C4-2B (cell line): Measurements from ENCODE around the gene NBPF11.
"Not testable (repeated sequence)": the region's sequence is repeated elsewhere in the genome, so short reads cannot be mapped to it uniquely, and the experiment has no call there.

Source experiments
- ZFX ChIP-seq: fragments of 450-650 bp; IDR thresholded peaks from 2 replicates; pipeline ENCODE4 v1.6.1; 2017
- TF ChIP-seq, protein P1 (sequence below): fragments of 450-650 bp; conservative IDR thresholded peaks from 2 replicates; pipeline ENCODE4 v1.5.1; 2017; ENCODE audit warnings: mild to moderate bottlenecking

DNA sequence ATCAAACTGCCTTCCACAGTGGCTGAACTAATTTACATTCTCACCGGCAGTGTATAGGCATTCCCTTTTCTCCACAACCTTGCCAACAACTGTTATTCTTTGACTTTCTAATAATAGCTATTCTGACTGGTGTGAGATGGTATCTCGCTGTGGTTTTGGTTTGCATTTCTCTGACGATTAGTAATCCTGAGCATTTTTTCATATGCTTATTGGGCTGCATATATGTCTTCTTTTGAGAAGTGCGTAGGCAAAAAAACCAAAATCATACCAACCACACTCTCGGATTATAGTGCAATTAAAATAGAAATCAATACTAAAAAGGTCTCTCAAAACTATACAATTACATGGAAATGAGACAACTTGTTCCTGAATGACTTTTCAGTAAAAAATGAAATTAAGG lies 78.7 kb downstream of the NBPF11 start:
- TF ChIP-seq, protein P1, sequence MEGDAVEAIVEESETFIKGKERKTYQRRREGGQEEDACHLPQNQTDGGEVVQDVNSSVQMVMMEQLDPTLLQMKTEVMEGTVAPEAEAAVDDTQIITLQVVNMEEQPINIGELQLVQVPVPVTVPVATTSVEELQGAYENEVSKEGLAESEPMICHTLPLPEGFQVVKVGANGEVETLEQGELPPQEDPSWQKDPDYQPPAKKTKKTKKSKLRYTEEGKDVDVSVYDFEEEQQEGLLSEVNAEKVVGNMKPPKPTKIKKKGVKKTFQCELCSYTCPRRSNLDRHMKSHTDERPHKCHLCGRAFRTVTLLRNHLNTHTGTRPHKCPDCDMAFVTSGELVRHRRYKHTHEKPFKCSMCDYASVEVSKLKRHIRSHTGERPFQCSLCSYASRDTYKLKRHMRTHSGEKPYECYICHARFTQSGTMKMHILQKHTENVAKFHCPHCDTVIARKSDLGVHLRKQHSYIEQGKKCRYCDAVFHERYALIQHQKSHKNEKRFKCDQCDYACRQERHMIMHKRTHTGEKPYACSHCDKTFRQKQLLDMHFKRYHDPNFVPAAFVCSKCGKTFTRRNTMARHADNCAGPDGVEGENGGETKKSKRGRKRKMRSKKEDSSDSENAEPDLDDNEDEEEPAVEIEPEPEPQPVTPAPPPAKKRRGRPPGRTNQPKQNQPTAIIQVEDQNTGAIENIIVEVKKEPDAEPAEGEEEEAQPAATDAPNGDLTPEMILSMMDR = not testable (repeated sequence)
- TF ChIP-seq ZFX = not testable (repeated sequence)
